Measurements from ENCODE around the gene OMG. TPM values are rescaled to one million over a fixed set of nuclear protein-coding genes. Genes with fewer than 3 reads are reported as not detected.

The OMG gene
- total RNA-seq, 1 experiment from 2014 or later, result not detected

DNA sequence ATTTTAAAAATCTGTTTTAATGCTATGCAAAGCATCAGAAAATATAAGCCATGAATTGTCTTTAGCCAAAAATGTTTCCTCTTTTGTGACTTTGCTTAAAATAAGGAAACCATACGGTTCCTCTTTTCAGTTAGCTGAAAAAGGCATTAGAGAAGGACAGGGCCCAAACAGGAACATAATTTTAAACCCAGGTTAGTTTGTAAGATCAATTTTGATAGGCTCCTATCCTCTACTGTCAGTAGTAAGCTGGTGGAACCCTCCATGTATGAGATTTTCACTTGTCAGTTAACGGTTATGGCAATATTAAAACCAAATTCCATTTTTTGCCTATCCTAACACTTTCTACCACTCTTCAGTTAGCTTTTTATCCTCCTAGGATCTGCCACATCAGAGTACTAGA, 12.5 kb upstream of the OMG start:
- no peak for DNase-seq (ENCODE audit: low read depth, low spot score)
- no TSS peak for BruUV-seq (replicated peaks)
- ChIA-PET POLR2A (no interaction called here), CTCF (no interaction called here), RAD21 (ENCODE audit: low non-redundant PET in 1 of 2, low total read pairs in 2 of 2, uncharacterized antibody in 2 of 2, unreplicated experiment in 2 of 2) (no interaction called here)
- no peaks in the 10 kb centered on the region for H3K9me2 ChIP-seq (ENCODE audit: insufficient read depth)
- no peak overlapping the region for H3K27ac ChIP-seq (ENCODE audit: low read depth, low read length)
- no peaks in the 10 kb centered on the region for H4K20me1 ChIP-seq (ENCODE audit: insufficient read depth)
- H3K9me3 ChIP-seq (ENCODE audit: control insufficient read depth in 1 of 2, insufficient read depth in 1 of 2, low read depth in 1 of 2, low read length in 2 of 2), result no peaks in the 10 kb centered on the region
- H3K36me3 ChIP-seq (ENCODE audit: control insufficient read depth in 1 of 2, insufficient read depth in 2 of 2, low read length in 2 of 2), result no peaks in the 10 kb centered on the region; a peak in 1 of 4 replicates
- H3K79me2 ChIP-seq (ENCODE audit: insufficient read depth, low read length), result no peaks in the 10 kb centered on the region
- intact Hi-C loops (cut with micrococcal nuclease), result no loop called here
- no peaks in the 10 kb centered on the region for H3K27me3 ChIP-seq (ENCODE audit: insufficient read depth, low read length)
- H3K4me1 ChIP-seq (ENCODE audit: control insufficient read depth in 1 of 2, insufficient read depth in 2 of 2, low read length in 2 of 2), result no peaks in the 10 kb centered on the region
- H3K9ac ChIP-seq (ENCODE audit: low read length), result no peak overlapping the region
- TF ChIP-seq ATF3 (IDR thresholded peaks at IDR 0.05) (no peak), YY1 (IDR thresholded peaks at IDR 0.05; ENCODE audit: extremely low read depth, insufficient replicate concordance, low read depth, low read length) (no peak), ZFX (IDR thresholded peaks at IDR 0.05) (no peak), POLR2AphosphoS5 (IDR thresholded peaks at IDR 0.05; ENCODE audit: low read depth, low read length) (no peak), FOSL1 (IDR thresholded peaks at IDR 0.05; ENCODE audit: low read depth) (no peak), RAD21 (IDR thresholded peaks at IDR 0.05; ENCODE audit: low read depth) (no peak), SP1 (IDR thresholded peaks at IDR 0.05; ENCODE audit: low read depth) (no peak), ZNF274 (IDR thresholded peaks at IDR 0.05; ENCODE audit: low read depth, low read length) (no peak), EZH2phosphoT487 (IDR thresholded peaks at IDR 0.05; ENCODE audit: borderline replicate concordance) (no peak)
- no peak overlapping the region for H3K4me2 ChIP-seq (ENCODE audit: low read length)
- no peak overlapping the region for H2AFZ ChIP-seq (ENCODE audit: low read depth, low read length, poor library complexity, severe bottlenecking)
- no peak overlapping the region for H3K4me3 ChIP-seq (replicated peaks in 1 of 2; ENCODE audit: low read depth in 1 of 2, low read length in 2 of 2)
- no peak for ATAC-seq

DNA sequence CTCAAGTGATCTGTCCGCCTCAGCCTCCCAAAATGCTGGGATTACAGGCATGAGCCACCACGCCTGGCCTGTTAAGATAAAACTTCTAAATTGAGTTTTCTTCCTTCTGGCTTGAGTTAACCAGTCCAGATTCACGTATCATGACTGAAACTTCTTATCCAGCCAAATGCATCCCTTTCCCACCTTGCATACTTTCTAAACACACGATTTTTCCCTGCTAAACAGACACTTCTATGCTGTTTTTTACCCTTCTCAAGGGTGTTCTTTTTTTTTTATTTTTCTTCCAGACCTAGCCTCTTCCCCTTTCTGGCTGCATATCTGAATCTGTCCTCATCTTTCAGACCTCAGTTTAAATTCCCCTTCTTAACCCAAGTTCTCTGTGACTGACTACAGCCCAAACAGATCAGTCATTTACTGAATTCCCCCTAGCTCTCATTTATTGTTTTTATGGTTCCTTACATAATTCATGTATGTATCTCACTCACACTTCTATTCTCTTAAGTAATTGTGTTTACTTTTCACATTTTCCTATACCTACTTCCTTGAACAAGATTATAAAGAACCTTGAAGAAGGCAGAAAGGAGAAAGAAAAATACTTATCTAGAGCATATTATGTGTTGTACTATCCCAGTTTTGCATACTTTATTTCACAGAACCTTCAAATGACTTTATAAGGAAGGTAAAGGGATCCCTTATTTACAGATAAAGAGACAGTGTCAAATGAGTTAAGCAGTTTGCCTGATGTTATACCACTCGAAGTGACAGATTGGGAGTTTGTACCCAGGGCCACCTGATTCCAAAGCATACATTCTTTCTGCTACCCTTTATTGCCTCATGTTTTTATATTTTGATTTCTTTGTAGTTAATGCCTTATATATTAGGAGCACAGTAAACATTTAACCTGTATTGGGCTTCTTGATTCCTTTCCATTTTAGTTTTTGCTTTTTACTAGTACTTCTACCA, 11.6 kb upstream of the OMG start:
- Histone ChIP-seq H2AFZ (ENCODE audit: low read depth, low read length, poor library complexity, severe bottlenecking) (no peak overlapping the region), H3K36me3 (ENCODE audit: control insufficient read depth in 1 of 2, insufficient read depth in 2 of 2, low read length in 2 of 2) (no peaks in the 10 kb centered on the region; a peak in 1 of 4 replicates), H3K9me2 (ENCODE audit: insufficient read depth) (no peaks in the 10 kb centered on the region), H3K9ac (ENCODE audit: low read length) (no peak overlapping the region), H3K27me3 (ENCODE audit: insufficient read depth, low read length) (no peaks in the 10 kb centered on the region), H3K79me2 (ENCODE audit: insufficient read depth, low read length) (no peaks in the 10 kb centered on the region), H3K4me3 (replicated peaks in 1 of 2; ENCODE audit: low read depth in 1 of 2, low read length in 2 of 2) (no peak overlapping the region), H3K9me3 (ENCODE audit: control insufficient read depth in 1 of 2, insufficient read depth in 1 of 2, low read depth in 1 of 2, low read length in 2 of 2) (no peaks in the 10 kb centered on the region), H3K4me1 (ENCODE audit: control insufficient read depth in 1 of 2, insufficient read depth in 2 of 2, low read length in 2 of 2) (no peaks in the 10 kb centered on the region), H3K4me2 (ENCODE audit: low read length) (no peak overlapping the region), H4K20me1 (ENCODE audit: insufficient read depth) (no peaks in the 10 kb centered on the region), H3K27ac (ENCODE audit: low read depth, low read length) (no peak overlapping the region)
- ChIA-PET CTCF (no interaction called here), RAD21 (ENCODE audit: low non-redundant PET in 1 of 2, low total read pairs in 2 of 2, uncharacterized antibody in 2 of 2, unreplicated experiment in 2 of 2) (no interaction called here), POLR2A (no interaction called here)
- TF ChIP-seq SP1 (IDR thresholded peaks at IDR 0.05; ENCODE audit: low read depth), result no peak
- ATAC-seq (no peak), DNase-seq (ENCODE audit: low read depth, low spot score) (no peak)
- intact Hi-C loops (cut with micrococcal nuclease), result no loop called here
- no TSS peak for BruUV-seq (replicated peaks)

All from HCT116 (cell line).